Spleen (tissue), 13 donors: ENCODE measurements around the gene PTGES2. TPM values are rescaled to one million over a fixed set of nuclear protein-coding genes. Genes with fewer than 3 reads are reported as not detected.

Experiments used
- DNase-seq: peaks from one replicate; pipeline ENCODE4 v3.0.0-alpha.2; 2020
- H3K27ac ChIP-seq, 8 donors: fragments of 200-600 bp; sonication (generic) in 7 of 8; 1 replicate in 4 of 8; 2 replicates in 4 of 8; pipeline versions ENCODE4 v1.5.0 to v1.8.0; 2016 to 2021; ENCODE audit warnings: inconsistent platforms in 4 of 8, mild to moderate bottlenecking in 4 of 8, moderate library complexity in 1 of 8
- H3K27me3 ChIP-seq, 7 donors: fragments of 200-600 bp; sonication (generic) in 6 of 7; replicated peaks in 1 of 7; 1 replicate in 4 of 7; 2 replicates in 3 of 7; pipeline versions ENCODE4 v1.5.0 to v1.8.0; 2016 to 2021; ENCODE audit warnings: inconsistent platforms in 3 of 7, mild to moderate bottlenecking in 1 of 7
- H3K36me3 ChIP-seq, 6 donors: fragments of 200-600 bp; sonication (generic) in 5 of 6; 1 replicate in 4 of 6; 2 replicates in 2 of 6; pipeline versions ENCODE4 v1.5.0 to v1.8.0; 2016 to 2021; ENCODE audit warnings: inconsistent platforms in 2 of 6
- H3K4me1 ChIP-seq, 6 donors: fragments of 200-600 bp; sonication (generic) in 5 of 6; 1 replicate in 3 of 6; 2 replicates in 3 of 6; pipeline versions ENCODE4 v1.5.0 to v1.8.0; 2016 to 2021; ENCODE audit warnings: inconsistent platforms in 3 of 6
- H3K4me3 ChIP-seq, 8 donors: fragments of 200-600 bp; sonication (generic) in 7 of 8; 1 replicate in 4 of 8; 2 replicates in 4 of 8; pipeline versions ENCODE4 v1.5.0 to v1.8.0; 2016 to 2021; ENCODE audit warnings: inconsistent platforms in 4 of 8, mild to moderate bottlenecking in 4 of 8, moderate library complexity in 2 of 8
- H3K9me3 ChIP-seq, 8 donors: fragments of 200-600 bp; sonication (generic) in 7 of 8; 1 replicate in 4 of 8; 2 replicates in 4 of 8; pipeline versions ENCODE4 v1.5.0 to v1.8.0; 2016 to 2021; ENCODE audit warnings: inconsistent platforms in 4 of 8
- POLR2A ChIP-seq, 3 donors: fragments of 450-650 bp; IDR thresholded peaks; one replicate each; pipeline ENCODE4 v1.5.1; 2017; ENCODE audit warnings: antibody characterized with exemption in 3 of 3, mild to moderate bottlenecking in 1 of 3
- POLR2AphosphoS5 ChIP-seq, 3 donors: sonication (generic); formaldehyde crosslinking; IDR thresholded peaks; one replicate each; pipeline ENCODE4 v1.5.1; 2017; ENCODE audit warnings: antibody characterized with exemption in 3 of 3
- WGBS, 5 donors: extraction: QIAGEN DNeasy Blood & Tissue Kit in 3 of 5; methylation state at CpG; one replicate each; pipeline versions ENCODE4 v1.1.5 to v1.1.7; 2013 to 2018; 5-methylcytosine and 5-hydroxymethylcytosine counted together
- intact Hi-C: fragments of 100-400 bp; cut with DNase I; formaldehyde crosslinking; loops from one replicate; pipeline ENCODE4 v1.15.0; 2023; ENCODE audit warnings: low total_unique reads
- long read RNA-seq, 2 donors: transcript quantifications; one replicate each; lab custom pipeline, GENCODE V29; 2026
- polyA plus RNA-seq, 3 donors: library from polyadenylated mRNA; stranded (reverse); fragments of 200-250 nt; gene quantifications; one replicate each; pipeline ENCODE4 v1.2.1, GENCODE V29; 2013
- total RNA-seq, 7 donors: library from RNA; depleted of rRNA in 3 of 7; stranded (reverse); fragments of >200 nt in 3 of 7; fragmentation: NEBNext Ultra II Directional in 4 of 7; extraction: Animal tissue kit (Norgen Biotek cat#: 25700) in 4 of 7; gene quantifications; one replicate each; pipeline versions ENCODE4 v1.1.0 to v1.2.1, GENCODE V29; 2016 to 2021
- TF ChIP-seq, protein P1 (sequence below), 11 experiments: fragments of 200-600 bp in 7 of 11; fragments of 450-650 bp in 4 of 11; sonication (generic) in 4 of 11; IDR thresholded peaks in 8 of 11; conservative IDR thresholded peaks in 3 of 11; 1 replicate in 7 of 11; 2 replicates in 4 of 11; pipeline versions ENCODE4 v1.4.0 to v1.8.0; 2016 to 2021; ENCODE audit warnings: antibody characterized with exemption in 11 of 11, inconsistent platforms in 4 of 11, mild to moderate bottlenecking in 1 of 11
- donor health status: healthy with polysubstance abuse.
- donor health status: DM: no; HTN: no; CAD: no; lungs with moderate emphysema.
- donor health status: DM: no; HTN: no; CAD: no.
- donor health status: Bipolar disorder and iron deficiency.
- donor health status: healthy.
- donor health status: DM: no; HTN: no; CAD: no.
- donor health status: DM: yes; HTN: yes; CAD: no.

Gene PTGES2
- total RNA-seq (10 to 100 TPM; 45.2 to 66.6 (median 58.5) TPM), polyA plus RNA-seq (10 to 100 TPM; 45.8 to 71.2 (median 54.0) TPM)
- long read RNA-seq, donor 1, transcript PTGES2-202 (7 exons, 2,331 nt): major isoform, 7 of 8 reads
- long read RNA-seq, donor 1, partial matches to known transcripts: 0 of 8 reads
- long read RNA-seq, donor 1, other reads (novel, unspliced or antisense): 0 of 8 reads
- long read RNA-seq, donor 2, transcript PTGES2-202 (7 exons, 2,331 nt): major isoform, 9 of 10 reads
- long read RNA-seq, donor 2, partial matches to known transcripts: 0 of 10 reads
- long read RNA-seq, donor 2, other reads (novel, unspliced or antisense): 0 of 10 reads

GRCh38 chr9:128127568-128127989, at the start of gene PTGES2:
Gene PTGES2 (minus strand): TSS chr9:128127729. CDS start chr9:128127717, 12 bp downstream.
- TF ChIP-seq POLR2AphosphoS5 (IDR thresholded peaks at IDR 0.05): peak; percentile 50 to 76 (median 62)
- TF ChIP-seq, protein P1, sequence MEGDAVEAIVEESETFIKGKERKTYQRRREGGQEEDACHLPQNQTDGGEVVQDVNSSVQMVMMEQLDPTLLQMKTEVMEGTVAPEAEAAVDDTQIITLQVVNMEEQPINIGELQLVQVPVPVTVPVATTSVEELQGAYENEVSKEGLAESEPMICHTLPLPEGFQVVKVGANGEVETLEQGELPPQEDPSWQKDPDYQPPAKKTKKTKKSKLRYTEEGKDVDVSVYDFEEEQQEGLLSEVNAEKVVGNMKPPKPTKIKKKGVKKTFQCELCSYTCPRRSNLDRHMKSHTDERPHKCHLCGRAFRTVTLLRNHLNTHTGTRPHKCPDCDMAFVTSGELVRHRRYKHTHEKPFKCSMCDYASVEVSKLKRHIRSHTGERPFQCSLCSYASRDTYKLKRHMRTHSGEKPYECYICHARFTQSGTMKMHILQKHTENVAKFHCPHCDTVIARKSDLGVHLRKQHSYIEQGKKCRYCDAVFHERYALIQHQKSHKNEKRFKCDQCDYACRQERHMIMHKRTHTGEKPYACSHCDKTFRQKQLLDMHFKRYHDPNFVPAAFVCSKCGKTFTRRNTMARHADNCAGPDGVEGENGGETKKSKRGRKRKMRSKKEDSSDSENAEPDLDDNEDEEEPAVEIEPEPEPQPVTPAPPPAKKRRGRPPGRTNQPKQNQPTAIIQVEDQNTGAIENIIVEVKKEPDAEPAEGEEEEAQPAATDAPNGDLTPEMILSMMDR (IDR thresholded peaks at IDR 0.05 in 8 of 11, conservative IDR thresholded peaks at IDR 0.05 in 3 of 11): peak in 2 of 11 experiments; percentile 5 to 17
- no peak for TF ChIP-seq POLR2A (IDR thresholded peaks at IDR 0.05)
- no peaks in the 10 kb centered on the region for H3K9me3 ChIP-seq
- peak within 1 kb of the TSS; percentile 58 to 99 (median 96) for H3K4me3 ChIP-seq
- peak; percentile 97 for DNase-seq
- H3K36me3 ChIP-seq: peaks cover 0 to 27% (median 21%) of the 10 kb centered on the region in 6 donors
- H3K27ac ChIP-seq: peak within 1 kb of the TSS; percentile 96 to 98 (median 97)
- peaks cover 0 to 11% (median 0%) of the 10 kb centered on the region in 7 donors for H3K27me3 ChIP-seq
- WGBS, 5 donors: 0 to 2% (median 1%) methylated on average over 20 to 56 of the region's 56 CpGs
- peaks cover 23 to 52% (median 40%) of the 10 kb centered on the region in 6 donors for H3K4me1 ChIP-seq
- intact Hi-C loops: no loop called here

DNA sequence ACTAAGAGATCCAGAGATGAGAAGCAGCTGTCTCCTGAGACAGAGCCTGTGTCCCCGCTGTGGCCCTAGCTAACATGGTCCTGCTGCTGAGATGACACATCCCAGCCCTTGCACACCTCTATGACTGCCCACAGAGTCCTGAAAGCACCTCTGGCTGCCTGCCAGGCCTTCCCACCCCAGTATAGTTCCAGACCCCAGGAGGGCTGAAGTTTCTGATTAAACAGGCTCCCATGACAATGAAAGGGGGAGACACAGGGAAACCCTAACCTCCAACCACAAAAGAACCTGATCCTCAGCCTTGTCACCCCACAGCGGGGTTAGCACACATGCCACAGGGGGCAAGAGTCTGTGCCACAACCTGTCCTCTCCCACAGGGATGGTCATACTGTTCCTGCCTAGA, 48.2 kb upstream of the PTGES2 start:
- Histone ChIP-seq H3K4me3 (no peak overlapping the region), H3K36me3 (peaks cover 6 to 97% (median 70%) of the 10 kb centered on the region in 6 donors), H3K27ac (no peak overlapping the region), H3K27me3 (no peaks in the 10 kb centered on the region), H3K4me1 (peaks cover 0 to 15% (median 2%) of the 10 kb centered on the region in 6 donors), H3K9me3 (peaks cover 0 to 8% (median 0%) of the 10 kb centered on the region in 8 donors)
- TF ChIP-seq POLR2AphosphoS5 (IDR thresholded peaks at IDR 0.05) (no peak), POLR2A (IDR thresholded peaks at IDR 0.05) (no peak)
- TF ChIP-seq, protein P1 (IDR thresholded peaks at IDR 0.05 in 8 of 11, conservative IDR thresholded peaks at IDR 0.05 in 3 of 11): no peak
- no peak for DNase-seq
- intact Hi-C loops: no loop called here
- WGBS, 5 donors: 89 to 100% (median 97%) methylated on average over 2 of the region's 2 CpGs

- Histone ChIP-seq H3K9me3 (peaks cover 0 to 8% (median 0%) of the 10 kb centered on the region in 8 donors), H3K27ac (no peak overlapping the region), H3K4me1 (peaks cover 0 to 15% (median 2%) of the 10 kb centered on the region in 6 donors), H3K4me3 (no peak overlapping the region), H3K36me3 (peaks cover 6 to 97% (median 69%) of the 10 kb centered on the region in 6 donors), H3K27me3 (no peaks in the 10 kb centered on the region)
- TF ChIP-seq POLR2A (IDR thresholded peaks at IDR 0.05) (no peak), POLR2AphosphoS5 (IDR thresholded peaks at IDR 0.05) (no peak)
- TF ChIP-seq, protein P1 (IDR thresholded peaks at IDR 0.05 in 8 of 11, conservative IDR thresholded peaks at IDR 0.05 in 3 of 11): no peak
- 74 to 94% (median 89%) methylated on average over 8 of the region's 8 CpGs for WGBS, 5 donors
- no peak for DNase-seq
- intact Hi-C loops: no loop called here
Observed at GRCh38 chr9:128175102-128175563, 47.6 kb upstream of the PTGES2 start.

GRCh38 chr9:128174062-128174461, 46.5 kb upstream of the PTGES2 start:
- Histone ChIP-seq H3K27ac (no peak overlapping the region), H3K4me3 (no peak overlapping the region), H3K36me3 (peaks cover 6 to 97% (median 69%) of the 10 kb centered on the region in 6 donors), H3K27me3 (no peaks in the 10 kb centered on the region), H3K9me3 (peaks cover 0 to 4% (median 0%) of the 10 kb centered on the region in 8 donors), H3K4me1 (peaks cover 0 to 15% (median 2%) of the 10 kb centered on the region in 6 donors)
- 60 to 94% (median 85%) methylated on average over 4 of the region's 4 CpGs for WGBS, 5 donors
- DNase-seq: no peak
- TF ChIP-seq, protein P1 (IDR thresholded peaks at IDR 0.05 in 8 of 11, conservative IDR thresholded peaks at IDR 0.05 in 3 of 11): no peak
- TF ChIP-seq POLR2A (IDR thresholded peaks at IDR 0.05): no peak
- no peak for TF ChIP-seq POLR2AphosphoS5 (IDR thresholded peaks at IDR 0.05)
- intact Hi-C loops: no loop called here
